ENCODE results near the gene CCDC192. TPM values are rescaled to one million over a fixed set of nuclear protein-coding genes. Genes with fewer than 3 reads are reported as not detected.
A peak's percentile ranks its signal among the peaks of the same experiment; 100 is the strongest.

The CCDC192 gene
- total RNA-seq, 1 experiment from 2014 or later, result not detected

- intact Hi-C loops (cut with micrococcal nuclease; ENCODE audit: unreplicated experiment), result loop anchor here (1.0 kb wide), 7 partner anchors 22 to 203 kb away; no protein-coding TSS in a partner anchor
- H3K4me3 ChIP-seq (ENCODE audit: low read depth, low read length), result no peak overlapping the region
- peaks cover 19% of the 10 kb centered on the region for H3K4me1 ChIP-seq
- CTCF ChIA-PET, result no interaction called here
- POLR2A ChIA-PET, result no interaction called here
- no peaks in the 10 kb centered on the region for H3K27me3 ChIP-seq (replicated peaks; ENCODE audit: control insufficient read depth, insufficient read depth, low read length)
- no peaks in the 10 kb centered on the region for H3K9me3 Mint-ChIP-seq (ENCODE audit: unreplicated experiment)
- H3K4me1 Mint-ChIP-seq (ENCODE audit: low read depth, unreplicated experiment), result peaks cover 39% of the 10 kb centered on the region
- no TSS peak for BruUV-seq (replicated peaks)
- H3K27me3 Mint-ChIP-seq (ENCODE audit: insufficient read depth, unreplicated experiment), result no peaks in the 10 kb centered on the region
- TF ChIP-seq CTCF (IDR thresholded peaks at IDR 0.05; ENCODE audit: insufficient read depth in 1 of 2, low read depth in 1 of 2, low read length in 1 of 2, severe bottlenecking in 1 of 2, unreplicated experiment in 1 of 2), result no peak
- peak overlapping the region; percentile 65 for H3K27ac Mint-ChIP-seq (ENCODE audit: unreplicated experiment)
- H3K9me3 ChIP-seq, result 0 out of 2 replicates have a peak, but pooled peaks cover 3% of the 10 kb centered on the region
- no peaks in the 10 kb centered on the region for H3K36me3 ChIP-seq (ENCODE audit: control insufficient read depth, insufficient read depth, low read length)
- H3K4me3 Mint-ChIP-seq (ENCODE audit: unreplicated experiment), result peak overlapping the region; percentile 37
- H3K36me3 Mint-ChIP-seq (ENCODE audit: insufficient read depth, unreplicated experiment), result no peaks in the 10 kb centered on the region
- no peak for DNase-seq
Measured at GRCh38 chr5:127957701-127958239, 254.6 kb downstream of the CCDC192 start.

GRCh38 chr5:127958421-127959011 is 255.3 kb downstream of the CCDC192 start:
- DNase-seq, result peak; percentile 55 to 58
- no peaks in the 10 kb centered on the region for H3K9me3 Mint-ChIP-seq (ENCODE audit: unreplicated experiment)
- TF ChIP-seq CTCF (IDR thresholded peaks at IDR 0.05; ENCODE audit: insufficient read depth in 1 of 2, low read depth in 1 of 2, low read length in 1 of 2, severe bottlenecking in 1 of 2, unreplicated experiment in 1 of 2), result no peak
- ChIA-PET CTCF (interaction anchor here (0.5 to 1.3 kb wide), 4 partner anchors 24 to 83 kb away, joined by 3 to 5 read pairs (median 4); no protein-coding TSS in a partner anchor), POLR2A (no interaction called here)
- H3K9me3 ChIP-seq, result 0 out of 2 replicates have a peak, but pooled peaks cover 3% of the 10 kb centered on the region
- H3K4me1 ChIP-seq, result peaks cover 19% of the 10 kb centered on the region
- intact Hi-C loops (cut with micrococcal nuclease; ENCODE audit: unreplicated experiment), result loop anchor here (1.0 kb wide), 7 partner anchors 23 to 204 kb away; no protein-coding TSS in a partner anchor
- H3K27ac Mint-ChIP-seq (ENCODE audit: unreplicated experiment), result peak overlapping the region; percentile 65
- no peaks in the 10 kb centered on the region for H3K36me3 ChIP-seq (ENCODE audit: control insufficient read depth, insufficient read depth, low read length)
- H3K36me3 Mint-ChIP-seq (ENCODE audit: insufficient read depth, unreplicated experiment), result no peaks in the 10 kb centered on the region
- no peaks in the 10 kb centered on the region for H3K27me3 Mint-ChIP-seq (ENCODE audit: insufficient read depth, unreplicated experiment)
- peak overlapping the region; percentile 37 for H3K4me3 Mint-ChIP-seq (ENCODE audit: unreplicated experiment)
- no peak overlapping the region for H3K4me3 ChIP-seq (ENCODE audit: low read depth, low read length)
- H3K27me3 ChIP-seq (replicated peaks; ENCODE audit: control insufficient read depth, insufficient read depth, low read length), result no peaks in the 10 kb centered on the region
- BruUV-seq (replicated peaks), result no TSS peak
- peaks cover 39% of the 10 kb centered on the region for H3K4me1 Mint-ChIP-seq (ENCODE audit: low read depth, unreplicated experiment)

- H3K27ac Mint-ChIP-seq (ENCODE audit: unreplicated experiment), result no peak overlapping the region
- H3K9me3 Mint-ChIP-seq (ENCODE audit: unreplicated experiment), result no peaks in the 10 kb centered on the region
- H3K4me1 ChIP-seq, result peaks cover 19% of the 10 kb centered on the region
- H3K9me3 ChIP-seq, result 0 out of 2 replicates have a peak, but pooled peaks cover 3% of the 10 kb centered on the region
- no peak for DNase-seq
- no peak overlapping the region for H3K4me3 Mint-ChIP-seq (ENCODE audit: unreplicated experiment)
- no peaks in the 10 kb centered on the region for H3K36me3 Mint-ChIP-seq (ENCODE audit: insufficient read depth, unreplicated experiment)
- H3K27me3 ChIP-seq (replicated peaks; ENCODE audit: control insufficient read depth, insufficient read depth, low read length), result no peaks in the 10 kb centered on the region
- H3K4me3 ChIP-seq (ENCODE audit: low read depth, low read length), result no peak overlapping the region
- no TSS peak for BruUV-seq (replicated peaks)
- no peak for TF ChIP-seq CTCF (IDR thresholded peaks at IDR 0.05; ENCODE audit: insufficient read depth in 1 of 2, low read depth in 1 of 2, low read length in 1 of 2, severe bottlenecking in 1 of 2, unreplicated experiment in 1 of 2)
- H3K27me3 Mint-ChIP-seq (ENCODE audit: insufficient read depth, unreplicated experiment), result no peaks in the 10 kb centered on the region
- peaks cover 39% of the 10 kb centered on the region for H3K4me1 Mint-ChIP-seq (ENCODE audit: low read depth, unreplicated experiment)
- H3K36me3 ChIP-seq (ENCODE audit: control insufficient read depth, insufficient read depth, low read length), result no peaks in the 10 kb centered on the region
- POLR2A ChIA-PET, result no interaction called here
- CTCF ChIA-PET, result interaction anchor here (0.9 to 1.3 kb wide), 4 partner anchors 24 to 83 kb away, joined by 3 to 5 read pairs (median 4); no protein-coding TSS in a partner anchor
- intact Hi-C loops (cut with micrococcal nuclease; ENCODE audit: unreplicated experiment), result no loop called here
Measured at GRCh38 chr5:127959152-127959764, 256.1 kb downstream of the CCDC192 start.
